B cell (primary cell): ENCODE measurements around the gene YARS1. TPM values are rescaled to one million over a fixed set of nuclear protein-coding genes. Genes with fewer than 3 reads are reported as not detected.

Experiments
- ATAC-seq: fragments of 200-7000 bp; cut with Tn5 transposase; one replicate; pipeline ENCODE4 v1.10.0; 2021; ENCODE audit warnings: low read depth, mild to moderate bottlenecking, moderate number of reproducible peaks, moderate library complexity
- CTCF ChIA-PET: fragments of 350-600 bp; sonication (Branson Sonifier 250); formaldehyde crosslinking; loops from one replicate; lab custom pipeline; 2021; ENCODE audit warnings: antibody characterized with exemption, inconsistent platforms; lab: Charles Lee
- POLR2A ChIA-PET: fragments of 350-600 bp; sonication (Branson Sonifier 250); formaldehyde crosslinking; loops from one replicate; lab custom pipeline; 2021; ENCODE audit warnings: antibody characterized with exemption; lab: Charles Lee
- DNase-seq: peaks from one replicate; pipeline ENCODE4 v3.0.0; 2013
- H2AFZ ChIP-seq: 2 replicates; pipeline ENCODE4 v1.6.1; 2012; ENCODE audit warnings: mild to moderate bottlenecking, low read depth, low read length; ENCODE audit not compliant: insufficient read depth, poor library complexity, severe bottlenecking
- H3K27ac ChIP-seq, 2 donors: 1 replicate in 1 of 2; 2 replicates in 1 of 2; pipeline ENCODE4 v1.5.1; 2012 to 2013; ENCODE audit warnings: low read length in 2 of 2, mild to moderate bottlenecking in 2 of 2, moderate library complexity in 1 of 2
- H3K27me3 ChIP-seq, 4 experiments: fragments of 200-600 bp in 1 of 4; sonication (generic) in 1 of 4; replicated peaks in 1 of 4; 1 replicate in 2 of 4; 2 replicates in 2 of 4; pipeline versions ENCODE4 v1.6.1 to v1.7.0; 2013 to 2016; ENCODE audit warnings: low read length in 3 of 4, mild to moderate bottlenecking in 2 of 4, mixed read lengths in 1 of 4, moderate library complexity in 1 of 4; ENCODE audit not compliant: insufficient read depth in 4 of 4, control insufficient read depth in 3 of 4; ENCODE audit errors: control extremely low read depth in 1 of 4
- H3K36me3 ChIP-seq, 2 experiments: replicated peaks in 1 of 2; 1 replicate in 1 of 2; 2 replicates in 1 of 2; pipeline versions ENCODE4 v1.6.1 to v1.7.1; 2013; ENCODE audit warnings: low read length in 1 of 2; ENCODE audit not compliant: insufficient read depth in 2 of 2, control insufficient read depth in 1 of 2; ENCODE audit errors: control extremely low read depth in 1 of 2, extremely low read depth in 1 of 2
- H3K4me1 ChIP-seq, 2 donors: fragments of 200-600 bp in 1 of 2; sonication (generic) in 1 of 2; 1 replicate in 1 of 2; 2 replicates in 1 of 2; pipeline versions ENCODE4 v1.5.1 to v1.6.1; 2013 to 2017; ENCODE audit warnings: low read length in 2 of 2; ENCODE audit not compliant: control insufficient read depth in 2 of 2, insufficient read depth in 2 of 2
- H3K4me2 ChIP-seq: replicated peaks from 2 replicates; pipeline ENCODE3; 2012; ENCODE audit warnings: mild to moderate bottlenecking, low read depth, low read length; ENCODE audit not compliant: poor library complexity, severe bottlenecking
- H3K4me3 ChIP-seq, 5 experiments: fragments of 200-600 bp in 1 of 5; sonication (generic) in 1 of 5; 1 replicate in 3 of 5; 2 replicates in 2 of 5; pipeline versions ENCODE4 v1.5.1 to v1.7.0; 2011 to 2016; ENCODE audit warnings: low read length in 4 of 5, mild to moderate bottlenecking in 4 of 5, low read depth in 2 of 5, control low read depth in 1 of 5, moderate library complexity in 1 of 5; ENCODE audit not compliant: insufficient read depth in 1 of 5; ENCODE audit errors: control extremely low read depth in 1 of 5, extremely low read depth in 1 of 5
- H3K79me2 ChIP-seq: fragments of 200-600 bp; sonication (generic); one replicate; pipeline ENCODE4 v1.6.0; 2016; ENCODE audit warnings: low read length; ENCODE audit not compliant: control insufficient read depth, insufficient read depth
- H3K9ac ChIP-seq: fragments of 200-600 bp; sonication (generic); 2 replicates; pipeline ENCODE4 v1.6.1; 2017; ENCODE audit warnings: mild to moderate bottlenecking, low read length, moderate library complexity
- H3K9me3 ChIP-seq, 3 donors: one replicate each; pipeline versions ENCODE4 v1.6.1 to v1.7.1; 2013; ENCODE audit warnings: low read length in 2 of 3; ENCODE audit not compliant: control insufficient read depth in 2 of 3, insufficient read depth in 1 of 3; ENCODE audit errors: control extremely low read depth in 1 of 3
- H4K20me1 ChIP-seq: 2 replicates; pipeline ENCODE4 v1.6.0; 2012; ENCODE audit warnings: mild to moderate bottlenecking, low read length; ENCODE audit not compliant: insufficient read depth, control insufficient read depth, poor library complexity, severe bottlenecking
- H3K27ac Mint-ChIP-seq: one replicate; pipeline ENCODE4 v1.8.0; 2021; ENCODE audit warnings: mixed read lengths
- H3K27me3 Mint-ChIP-seq: one replicate; pipeline ENCODE4 v1.8.0; 2021; ENCODE audit warnings: mixed read lengths
- H3K4me1 Mint-ChIP-seq: one replicate; pipeline ENCODE4 v1.8.0; 2021; ENCODE audit warnings: mixed read lengths
- H3K4me3 Mint-ChIP-seq: one replicate; pipeline ENCODE4 v1.8.0; 2021; ENCODE audit warnings: mixed read lengths
- H3K9me3 Mint-ChIP-seq: one replicate; pipeline ENCODE4 v1.8.0; 2022; ENCODE audit warnings: mixed read lengths; ENCODE audit not compliant: insufficient read depth
- CTCF ChIP-seq: fragments of 200-600 bp; IDR thresholded peaks from one replicate; pipeline ENCODE4 v1.8.0; 2022; ENCODE audit warnings: antibody characterized with exemption, mild to moderate bottlenecking
- EZH2 ChIP-seq: IDR thresholded peaks from 2 replicates; pipeline ENCODE4 v1.6.1; 2012; ENCODE audit warnings: borderline replicate concordance, low read depth, mild to moderate bottlenecking, moderate library complexity, low read length; ENCODE audit not compliant: insufficient read depth, poor library complexity, severe bottlenecking
- WGBS: methylation state at CpG from one replicate; pipeline ENCODE4 v1.1.5; 2013; ENCODE audit warnings: missing lambda C conversion rate; ENCODE audit not compliant: insufficient coverage; 5-methylcytosine and 5-hydroxymethylcytosine counted together
- intact Hi-C: fragments of 100-400 bp; cut with micrococcal nuclease; formaldehyde crosslinking; loops from one replicate; pipeline ENCODE4 v1.10.0; 2022
- polyA plus RNA-seq: library from polyadenylated mRNA; depleted of rRNA; stranded (reverse); fragments of >200 nt; gene quantifications from 2 replicates; pipeline ENCODE4 v1.2.3, GENCODE V29; 2012
- total RNA-seq, 2 donors: library from RNA; stranded (reverse); fragments of 120-200 nt in 1 of 2; gene quantifications; 1 replicate in 1 of 2; 2 replicates in 1 of 2; pipeline versions ENCODE4 v1.2.3 to v1.2.4, GENCODE V29; 2013 to 2022

The YARS1 gene
- total and polyA plus RNA-seq, 2 donors (not counting 1 experiment from before 2014, with no cell fraction given) = 33.0 to 73.2 TPM

- no peaks in the 10 kb centered on the region for H4K20me1 ChIP-seq
- intact Hi-C loops = no loop called here
- CTCF ChIA-PET = no interaction called here
- no peaks in the 10 kb centered on the region for H3K36me3 ChIP-seq
- Mint-ChIP-seq H3K4me1 (peaks cover under 1% of the 10 kb centered on the region), H3K9me3 (no peaks in the 10 kb centered on the region), H3K27ac (no peak overlapping the region), H3K27me3 (peaks cover under 1% of the 10 kb centered on the region), H3K4me3 (no peak overlapping the region)
- H3K27ac ChIP-seq = no peak overlapping the region
- POLR2A ChIA-PET = no interaction called here
- peaks cover under 1 to 1% of the 10 kb centered on the region in 2 donors for H3K4me1 ChIP-seq
- H3K27me3 ChIP-seq = peaks cover 0 to 7% (median 0%) of the 10 kb centered on the region in 4 experiments
- no peaks in the 10 kb centered on the region for H3K9me3 ChIP-seq
- no peaks in the 10 kb centered on the region for H3K79me2 ChIP-seq
- no peak overlapping the region for H2AFZ ChIP-seq
- no peak for DNase-seq
- no peak overlapping the region for H3K4me3 ChIP-seq
- no peak overlapping the region for H3K4me2 ChIP-seq
- no peak for ATAC-seq
- H3K9ac ChIP-seq = no peak overlapping the region
- WGBS = 70% methylated on average over 2 of the region's 5 CpGs
- TF ChIP-seq CTCF = no peak
- TF ChIP-seq EZH2 = no peak
Observed at GRCh38 chr1:32759521-32759981, 57.6 kb downstream of the YARS1 start.

- WGBS = 100% methylated on average over 1 of the region's 1 CpG
- peaks cover 0 to 12% (median 0%) of the 10 kb centered on the region in 4 experiments for H3K27me3 ChIP-seq
- Mint-ChIP-seq H3K4me3 (no peak overlapping the region), H3K27me3 (peaks cover 5% of the 10 kb centered on the region), H3K4me1 (peaks cover 5% of the 10 kb centered on the region), H3K27ac (no peak overlapping the region), H3K9me3 (no peaks in the 10 kb centered on the region)
- TF ChIP-seq CTCF (no peak), EZH2 (no peak)
- no peaks in the 10 kb centered on the region for H3K9me3 ChIP-seq
- H3K36me3 ChIP-seq = no peaks in the 10 kb centered on the region
- no peak overlapping the region for H3K4me3 ChIP-seq
- DNase-seq (no peak), ATAC-seq (no peak)
- no peak overlapping the region for H3K4me2 ChIP-seq
- no peak overlapping the region for H3K9ac ChIP-seq
- CTCF ChIA-PET = no interaction called here
- no peaks in the 10 kb centered on the region for H4K20me1 ChIP-seq
- POLR2A ChIA-PET = no interaction called here
- intact Hi-C loops = no loop called here
- H3K27ac ChIP-seq = no peak overlapping the region
- no peak overlapping the region for H2AFZ ChIP-seq
- H3K4me1 ChIP-seq = peaks cover 6 to 7% of the 10 kb centered on the region in 2 donors
- no peaks in the 10 kb centered on the region for H3K79me2 ChIP-seq
Observed at GRCh38 chr1:32758795-32759430, 58.2 kb downstream of the YARS1 start.
